Inferior parietal cortex (tissue), 1 donor: ENCODE measurements around the gene ETDC.

Experiments
- DNase-seq: peaks from one replicate; pipeline ENCODE4 v3.0.0-alpha.2; 2016; ENCODE audit errors: extremely low spot score

Gene ETDC

DNA sequence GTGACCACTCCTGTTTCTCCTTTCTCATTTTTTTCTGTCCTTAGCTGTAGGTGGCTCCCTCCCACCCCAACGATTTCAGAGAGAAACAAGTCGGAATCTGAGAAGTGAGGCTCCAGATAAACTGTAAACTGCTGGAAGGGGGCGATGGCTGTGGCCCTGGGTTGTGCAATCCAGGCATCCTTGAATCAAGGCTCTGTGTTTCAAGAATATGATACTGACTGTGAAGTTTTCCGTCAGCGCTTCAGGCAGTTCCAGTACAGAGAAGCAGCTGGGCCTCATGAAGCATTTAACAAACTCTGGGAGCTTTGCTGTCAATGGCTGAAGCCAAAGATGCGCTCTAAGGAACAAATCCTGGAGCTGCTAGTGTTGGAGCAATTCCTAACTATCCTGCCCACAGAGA is 37.7 kb downstream of the ETDC start:
- DNase-seq, result no peak

GRCh38 chrX:135347381-135348016 is 38.2 kb downstream of the ETDC start:
- DNase-seq, result no peak

DNA sequence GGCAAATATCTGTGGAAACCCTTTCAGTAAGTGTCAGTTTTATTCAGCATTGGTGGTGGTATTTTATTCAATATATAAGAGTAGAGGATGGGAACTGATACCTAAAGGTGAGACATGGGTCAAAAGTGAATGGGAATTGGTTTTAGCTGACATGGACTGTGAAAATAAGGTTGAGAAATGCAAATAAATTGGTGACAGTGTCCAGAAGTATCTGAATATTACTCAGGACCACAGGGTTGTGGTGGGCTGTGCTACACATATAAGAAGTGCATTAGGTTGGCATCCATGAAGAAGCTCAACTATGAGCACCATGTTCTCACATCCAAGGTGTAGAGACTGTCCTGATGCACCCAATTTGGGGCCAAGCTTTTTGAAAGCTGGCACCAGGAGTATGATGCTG is 45.0 kb downstream of the ETDC start:
- DNase-seq, result no peak
